Esophagus muscularis mucosa (tissue), 4 donors: ENCODE data around the gene APLP2. TPM values are rescaled to one million over a fixed set of nuclear protein-coding genes. Genes with fewer than 3 reads are reported as not detected.

Source experiments
- DNase-seq: peaks from one replicate; pipeline ENCODE4 v3.0.0-alpha.2; 2017; ENCODE audit errors: extremely low spot score
- H3K27ac ChIP-seq, 4 donors: fragments of 200-600 bp; sonication (generic); replicated peaks in 1 of 4; 1 replicate in 3 of 4; 2 replicates in 1 of 4; pipeline ENCODE4 v1.5.1; 2016 to 2019; ENCODE audit warnings: mild to moderate bottlenecking in 1 of 4
- H3K27me3 ChIP-seq, 4 donors: fragments of 200-600 bp; sonication (generic); one replicate each; pipeline versions ENCODE4 v1.5.1 to v1.6.0; 2016 to 2019
- H3K36me3 ChIP-seq, 4 donors: fragments of 200-600 bp; sonication (generic); one replicate each; pipeline ENCODE4 v1.5.1; 2016 to 2019
- H3K4me1 ChIP-seq, 4 donors: fragments of 200-600 bp; sonication (generic); one replicate each; pipeline ENCODE4 v1.5.1; 2016 to 2019
- H3K4me3 ChIP-seq, 4 donors: fragments of 200-600 bp; sonication (generic); 1 replicate in 2 of 4; 2 replicates in 2 of 4; pipeline ENCODE4 v1.5.1; 2016 to 2019; ENCODE audit warnings: mild to moderate bottlenecking in 4 of 4, moderate library complexity in 1 of 4
- H3K9me3 ChIP-seq, 4 donors: fragments of 200-600 bp; sonication (generic); 1 replicate in 3 of 4; 2 replicates in 1 of 4; pipeline ENCODE4 v1.5.1; 2016 to 2019
- CTCF ChIP-seq, 3 experiments: fragments of 200-600 bp in 2 of 3; fragments of 450-650 bp in 1 of 3; sonication (generic) in 2 of 3; IDR thresholded peaks; one replicate each; pipeline ENCODE4 v1.5.1; 2017 to 2019; ENCODE audit warnings: antibody characterized with exemption in 3 of 3, mild to moderate bottlenecking in 2 of 3, moderate library complexity in 1 of 3
- EP300 ChIP-seq: sonication (generic); formaldehyde crosslinking; IDR thresholded peaks from one replicate; pipeline ENCODE4 v1.6.1; 2017; ENCODE audit warnings: antibody characterized with exemption
- POLR2A ChIP-seq: fragments of 450-650 bp; IDR thresholded peaks from one replicate; pipeline ENCODE4 v1.6.1; 2017; ENCODE audit warnings: antibody characterized with exemption, moderate library complexity, mild to moderate bottlenecking, low read depth
- POLR2AphosphoS5 ChIP-seq, 2 donors: sonication (generic); formaldehyde crosslinking; IDR thresholded peaks; one replicate each; pipeline ENCODE4 v1.6.1; 2017; ENCODE audit warnings: antibody characterized with exemption in 2 of 2
- WGBS: methylation state at CpG from one replicate; pipeline ENCODE4 v1.1.5; 2018; 5-methylcytosine and 5-hydroxymethylcytosine counted together
- intact Hi-C: fragments of 100-400 bp; cut with DNase I; formaldehyde crosslinking; loops from one replicate; pipeline ENCODE4 v1.15.1; 2023
- total RNA-seq, 4 donors: library from RNA; depleted of rRNA; stranded (reverse); fragments of >200 nt; gene quantifications; one replicate each; pipeline versions ENCODE4 v1.1.0 to v1.2.1, GENCODE V29; 2016

The APLP2 gene
- total RNA-seq, 4 donors from 2014 or later, result 311 to 479 (median 410) TPM

GRCh38 chr11:130061017-130061416 lies 8.7 kb upstream of the APLP2 start:
- Histone ChIP-seq H3K4me3 (no peak overlapping the region), H3K27me3 (no peaks in the 10 kb centered on the region), H3K27ac (no peak overlapping the region), H3K9me3 (no peaks in the 10 kb centered on the region), H3K36me3 (no peaks in the 10 kb centered on the region), H3K4me1 (peaks cover 0 to 3% (median under 1%) of the 10 kb centered on the region in 4 donors)
- TF ChIP-seq POLR2A, result no peak
- TF ChIP-seq EP300, result no peak
- no peak for TF ChIP-seq POLR2AphosphoS5 (IDR thresholded peaks at IDR 0.05)
- TF ChIP-seq CTCF (IDR thresholded peaks at IDR 0.05), result no peak
- WGBS, result 89% methylated on average over 1 of the region's 1 CpG
- DNase-seq, result no peak
- intact Hi-C loops, result no loop called here

- no peaks in the 10 kb centered on the region for H3K36me3 ChIP-seq
- no peaks in the 10 kb centered on the region for H3K9me3 ChIP-seq
- TF ChIP-seq EP300 (no peak), POLR2A (no peak), CTCF (IDR thresholded peaks at IDR 0.05) (no peak), POLR2AphosphoS5 (IDR thresholded peaks at IDR 0.05) (no peak)
- peaks cover 0 to 3% (median 0%) of the 10 kb centered on the region in 4 donors for H3K4me1 ChIP-seq
- H3K27ac ChIP-seq, result no peak overlapping the region
- intact Hi-C loops, result no loop called here
- H3K27me3 ChIP-seq, result no peaks in the 10 kb centered on the region
- DNase-seq, result no peak
- WGBS, result 86% methylated on average over 4 of the region's 4 CpGs
- no peak overlapping the region for H3K4me3 ChIP-seq
Measured at GRCh38 chr11:130062026-130062425, 7.7 kb upstream of the APLP2 start.

GRCh38 chr11:130063451-130063850 lies 6.2 kb upstream of the APLP2 start:
- H3K27ac ChIP-seq, result no peak overlapping the region
- H3K4me3 ChIP-seq, result no peak overlapping the region
- DNase-seq, result no peak
- no peak for TF ChIP-seq POLR2A
- no peak for TF ChIP-seq EP300
- TF ChIP-seq POLR2AphosphoS5 (IDR thresholded peaks at IDR 0.05), result no peak
- no peak for TF ChIP-seq CTCF (IDR thresholded peaks at IDR 0.05)
- intact Hi-C loops, result no loop called here
- H3K4me1 ChIP-seq, result peaks cover 6 to 9% (median 8%) of the 10 kb centered on the region in 4 donors
- H3K27me3 ChIP-seq, result no peaks in the 10 kb centered on the region
- WGBS, result 82% methylated on average over 2 of the region's 2 CpGs
- H3K36me3 ChIP-seq, result no peaks in the 10 kb centered on the region
- H3K9me3 ChIP-seq, result no peaks in the 10 kb centered on the region

GRCh38 chr11:130064596-130064995 lies 5.1 kb upstream of the APLP2 start:
- Histone ChIP-seq H3K27me3 (no peaks in the 10 kb centered on the region), H3K36me3 (no peaks in the 10 kb centered on the region), H3K27ac (no peak overlapping the region), H3K9me3 (no peaks in the 10 kb centered on the region), H3K4me1 (peaks cover 12 to 14% (median 13%) of the 10 kb centered on the region in 4 donors), H3K4me3 (no peak overlapping the region)
- intact Hi-C loops, result no loop called here
- no peak for DNase-seq
- TF ChIP-seq POLR2A (no peak), POLR2AphosphoS5 (IDR thresholded peaks at IDR 0.05) (no peak), EP300 (no peak), CTCF (IDR thresholded peaks at IDR 0.05) (no peak)
- WGBS, result 65% methylated on average over 4 of the region's 4 CpGs

- H3K27ac ChIP-seq, result no peak overlapping the region
- no peaks in the 10 kb centered on the region for H3K9me3 ChIP-seq
- H3K36me3 ChIP-seq, result no peaks in the 10 kb centered on the region
- H3K27me3 ChIP-seq, result no peaks in the 10 kb centered on the region
- DNase-seq, result no peak
- H3K4me3 ChIP-seq, result no peak overlapping the region
- no peak for TF ChIP-seq POLR2A
- TF ChIP-seq POLR2AphosphoS5 (IDR thresholded peaks at IDR 0.05), result no peak
- no peak for TF ChIP-seq EP300
- no peak for TF ChIP-seq CTCF (IDR thresholded peaks at IDR 0.05)
- H3K4me1 ChIP-seq, result peaks cover 12 to 16% (median 14%) of the 10 kb centered on the region in 4 donors
- intact Hi-C loops, result loop anchor here (5.0 kb wide), 1 partner anchor 56 kb away; no protein-coding TSS in a partner anchor
- 66% methylated on average over 5 of the region's 5 CpGs for WGBS
Measured at GRCh38 chr11:130066338-130066737, 3.4 kb upstream of the APLP2 start.
